Thoracic aorta (tissue), 2 donors: Measurements from ENCODE around the gene GLP2R. TPM values are rescaled to one million over a fixed set of nuclear protein-coding genes. Genes with fewer than 3 reads are reported as not detected.
A peak's percentile ranks its signal among the peaks of the same experiment; 100 is the strongest.

Source experiments
- ATAC-seq: fragments of 150-250 bp; one replicate; pipeline ENCODE4 v1.8.0; 2017; ENCODE audit warnings: low read depth; ENCODE audit not compliant: insufficient number of reproducible peaks, low FRiP score
- DNase-seq: peaks from one replicate; pipeline ENCODE4 v3.0.0-alpha.2; 2020; ENCODE audit warnings: low spot score
- H3K27ac ChIP-seq, 2 donors: fragments of 200-600 bp; sonication (generic); 1 replicate in 1 of 2; 2 replicates in 1 of 2; pipeline ENCODE4 v1.5.1; 2016; ENCODE audit warnings: mild to moderate bottlenecking in 2 of 2, moderate library complexity in 2 of 2
- H3K27me3 ChIP-seq: fragments of 200-600 bp; sonication (generic); replicated peaks from 2 replicates; pipeline ENCODE4 v1.6.0; 2016; ENCODE audit warnings: mild to moderate bottlenecking; ENCODE audit not compliant: insufficient read depth
- H3K36me3 ChIP-seq: fragments of 200-600 bp; sonication (generic); one replicate; pipeline ENCODE4 v1.5.1; 2016
- H3K4me1 ChIP-seq, 2 donors: fragments of 200-600 bp; sonication (generic); 1 replicate in 1 of 2; 2 replicates in 1 of 2; pipeline versions ENCODE4 v1.5.1 to v1.6.0; 2016; ENCODE audit warnings: low read depth in 2 of 2, mild to moderate bottlenecking in 1 of 2; ENCODE audit not compliant: control insufficient read depth in 1 of 2
- H3K4me3 ChIP-seq: fragments of 200-600 bp; sonication (generic); 2 replicates; pipeline ENCODE4 v1.5.1; 2016; ENCODE audit warnings: mild to moderate bottlenecking
- H3K9me3 ChIP-seq: fragments of 200-600 bp; sonication (generic); 2 replicates; pipeline ENCODE4 v1.5.1; 2016
- total RNA-seq, 2 donors: library from RNA; depleted of rRNA; stranded (reverse); fragments of >200 nt; gene quantifications; one replicate each; pipeline versions ENCODE4 v1.1.0 to v1.2.3, GENCODE V29; 2016
- TF ChIP-seq, protein P1 (sequence below): fragments of 200-600 bp; sonication (generic); IDR thresholded peaks from one replicate; pipeline ENCODE4 v1.5.1; 2019; ENCODE audit warnings: antibody characterized with exemption

Gene GLP2R
- total RNA-seq, 2 donors from 2014 or later: 2.3 TPM; not detected in 1

DNA sequence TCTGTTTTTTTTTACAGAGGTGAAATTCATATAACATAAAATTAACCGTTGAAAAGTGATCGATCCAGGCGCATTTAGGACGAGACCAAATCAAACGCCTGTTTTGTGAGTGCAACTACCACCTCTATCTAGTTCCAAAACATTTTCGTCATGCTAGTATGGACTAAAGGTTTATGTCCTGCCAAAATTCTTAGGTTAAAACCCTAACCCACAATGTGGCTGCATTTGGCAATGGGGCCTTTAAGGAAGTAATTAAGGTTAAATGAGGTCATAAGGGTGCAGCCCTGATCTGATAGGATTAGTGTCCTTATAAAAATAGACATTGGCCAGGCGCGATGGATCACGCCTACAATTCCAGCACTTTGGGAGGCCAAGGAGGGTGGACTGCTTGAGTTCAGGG is 112.2 kb downstream of the GLP2R start:
- ATAC-seq (no peak), DNase-seq (no peak)
- peaks cover 0 to 12% of the 10 kb centered on the region in 2 donors for H3K4me1 ChIP-seq
- H3K4me3 ChIP-seq: no peak overlapping the region
- H3K9me3 ChIP-seq: no peaks in the 10 kb centered on the region
- no peaks in the 10 kb centered on the region for H3K36me3 ChIP-seq
- TF ChIP-seq, protein P1, sequence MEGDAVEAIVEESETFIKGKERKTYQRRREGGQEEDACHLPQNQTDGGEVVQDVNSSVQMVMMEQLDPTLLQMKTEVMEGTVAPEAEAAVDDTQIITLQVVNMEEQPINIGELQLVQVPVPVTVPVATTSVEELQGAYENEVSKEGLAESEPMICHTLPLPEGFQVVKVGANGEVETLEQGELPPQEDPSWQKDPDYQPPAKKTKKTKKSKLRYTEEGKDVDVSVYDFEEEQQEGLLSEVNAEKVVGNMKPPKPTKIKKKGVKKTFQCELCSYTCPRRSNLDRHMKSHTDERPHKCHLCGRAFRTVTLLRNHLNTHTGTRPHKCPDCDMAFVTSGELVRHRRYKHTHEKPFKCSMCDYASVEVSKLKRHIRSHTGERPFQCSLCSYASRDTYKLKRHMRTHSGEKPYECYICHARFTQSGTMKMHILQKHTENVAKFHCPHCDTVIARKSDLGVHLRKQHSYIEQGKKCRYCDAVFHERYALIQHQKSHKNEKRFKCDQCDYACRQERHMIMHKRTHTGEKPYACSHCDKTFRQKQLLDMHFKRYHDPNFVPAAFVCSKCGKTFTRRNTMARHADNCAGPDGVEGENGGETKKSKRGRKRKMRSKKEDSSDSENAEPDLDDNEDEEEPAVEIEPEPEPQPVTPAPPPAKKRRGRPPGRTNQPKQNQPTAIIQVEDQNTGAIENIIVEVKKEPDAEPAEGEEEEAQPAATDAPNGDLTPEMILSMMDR: no peak
- peak overlapping the region in 1 of 2 donors; percentile 15 for H3K27ac ChIP-seq
- no peaks in the 10 kb centered on the region for H3K27me3 ChIP-seq

GRCh38 chr17:9938764-9939163 is 113.0 kb downstream of the GLP2R start:
- H3K36me3 ChIP-seq: no peaks in the 10 kb centered on the region
- TF ChIP-seq, protein P1: no peak
- H3K27ac ChIP-seq: no peak overlapping the region

DNA sequence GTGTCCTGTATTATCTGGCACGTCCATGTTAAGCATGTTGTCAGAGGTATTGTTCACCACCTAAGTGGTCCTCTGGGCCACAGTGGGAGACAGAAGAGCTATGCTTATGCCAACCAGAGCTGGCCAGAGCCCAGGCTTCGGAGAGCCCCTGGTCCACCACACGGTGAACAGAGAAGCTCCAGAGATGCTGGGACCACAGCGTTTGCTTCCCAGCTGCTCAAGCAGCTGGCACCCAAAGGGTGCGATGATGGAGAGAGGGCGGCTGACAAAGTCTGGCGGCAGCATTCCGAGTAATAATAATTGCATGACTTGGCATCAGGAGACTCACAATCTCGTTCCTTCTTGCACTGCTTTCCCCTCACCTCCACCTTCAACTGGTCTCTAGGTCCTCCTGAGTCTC is 115.1 kb downstream of the GLP2R start:
- no peak overlapping the region for H3K27ac ChIP-seq
- H3K4me1 ChIP-seq: peaks cover 0 to 12% of the 10 kb centered on the region in 2 donors
- ATAC-seq (no peak), DNase-seq (no peak)
- no peak overlapping the region for H3K4me3 ChIP-seq
- TF ChIP-seq, protein P1: no peak
- H3K27me3 ChIP-seq: no peaks in the 10 kb centered on the region
- no peaks in the 10 kb centered on the region for H3K36me3 ChIP-seq
- no peaks in the 10 kb centered on the region for H3K9me3 ChIP-seq

More at GRCh38 chr17:9938764-9939163, 113.0 kb downstream of the GLP2R start:
- no peaks in the 10 kb centered on the region for H3K9me3 ChIP-seq
- H3K27me3 ChIP-seq: no peaks in the 10 kb centered on the region
- ATAC-seq (no peak), DNase-seq (no peak)
- H3K4me3 ChIP-seq: no peak overlapping the region
- peaks cover 0 to 12% of the 10 kb centered on the region in 2 donors for H3K4me1 ChIP-seq

- Histone ChIP-seq H3K9me3 (no peaks in the 10 kb centered on the region), H3K4me1 (peaks cover 0 to 12% of the 10 kb centered on the region in 2 donors), H3K36me3 (no peaks in the 10 kb centered on the region), H3K4me3 (no peak overlapping the region), H3K27me3 (no peaks in the 10 kb centered on the region), H3K27ac (no peak overlapping the region)
- ATAC-seq (no peak), DNase-seq (no peak)
- TF ChIP-seq, protein P1: no peak
Measured at GRCh38 chr17:9941305-9941704, 115.6 kb downstream of the GLP2R start.

Other genes starting within 250 kb of the GLP2R start
- gene CFAP52, start 249.3 kb upstream of the GLP2R start, total RNA-seq: not detected
- under 1 TPM in 1 of 2 donors, not detected in 1; 0.21 TPM for gene USP43, start 180.4 kb upstream of the GLP2R start, total RNA-seq
- not detected for gene DHRS7C, start 34.3 kb upstream of the GLP2R start, total RNA-seq
- not detected for gene GSG1L2, start 3.8 kb upstream of the GLP2R start, total RNA-seq
- under 1 TPM in 1 of 2 donors, not detected in 1; 0.14 TPM for gene RCVRN, start 79.3 kb downstream of the GLP2R start, total RNA-seq